Stomach (tissue), 9 donors: ENCODE measurements around the gene PSKH1. TPM values are rescaled to one million over a fixed set of nuclear protein-coding genes. Genes with fewer than 3 reads are reported as not detected.

ENCODE experiments used
- DNase-seq, 2 donors: peaks; one replicate each; pipeline versions ENCODE4 v3.0.0 to v3.0.0-alpha.2; 2013 to 2019
- H3K27ac ChIP-seq, 5 donors: fragments of 200-600 bp in 4 of 5; sonication (generic) in 4 of 5; one replicate each; pipeline ENCODE4 v1.5.1; 2013 to 2019; ENCODE audit warnings: mild to moderate bottlenecking in 1 of 5, moderate library complexity in 1 of 5
- H3K27me3 ChIP-seq, 3 donors: fragments of 200-600 bp; sonication (generic); one replicate each; pipeline ENCODE4 v1.5.1; 2017 to 2019; ENCODE audit warnings: mixed run types in 1 of 3
- H3K36me3 ChIP-seq, 4 donors: fragments of 200-600 bp; sonication (generic); 1 replicate in 3 of 4; 2 replicates in 1 of 4; pipeline ENCODE4 v1.5.1; 2016 to 2019
- H3K4me1 ChIP-seq, 4 donors: fragments of 200-600 bp; sonication (generic); one replicate each; pipeline ENCODE4 v1.5.1; 2016 to 2019
- H3K4me3 ChIP-seq, 4 donors: fragments of 200-600 bp; sonication (generic) in 3 of 4; one replicate each; pipeline ENCODE4 v1.5.1; 2016 to 2019; ENCODE audit warnings: mild to moderate bottlenecking in 1 of 4
- H3K9me3 ChIP-seq, 4 donors: fragments of 200-600 bp; sonication (generic); one replicate each; pipeline ENCODE4 v1.5.1; 2016 to 2019
- EP300 ChIP-seq: sonication (generic); formaldehyde crosslinking; IDR thresholded peaks from one replicate; pipeline ENCODE4 v1.6.1; 2017; ENCODE audit warnings: antibody characterized with exemption
- POLR2A ChIP-seq, 4 donors: fragments of 450-650 bp; IDR thresholded peaks; one replicate each; pipeline ENCODE4 v1.6.1; 2016; ENCODE audit warnings: antibody characterized with exemption in 4 of 4, control low read depth in 2 of 4, mild to moderate bottlenecking in 1 of 4, moderate library complexity in 1 of 4
- POLR2AphosphoS5 ChIP-seq, 3 donors: sonication (generic); formaldehyde crosslinking; IDR thresholded peaks; one replicate each; pipeline ENCODE4 v1.6.1; 2016; ENCODE audit warnings: antibody characterized with exemption in 3 of 3
- WGBS, 5 donors: extraction: QIAGEN DNeasy Blood & Tissue Kit in 3 of 5; methylation state at CpG; one replicate each; pipeline versions ENCODE4 v1.1.5 to v1.1.7; 2013 to 2018; 5-methylcytosine and 5-hydroxymethylcytosine counted together
- intact Hi-C: fragments of 100-400 bp; cut with DNase I; formaldehyde crosslinking; loops from one replicate; pipeline ENCODE4 v1.15.1; 2023; ENCODE audit warnings: low total_unique reads
- polyA plus RNA-seq, 3 donors: library from polyadenylated mRNA; stranded (reverse); fragments of 200-250 nt; gene quantifications; one replicate each; pipeline ENCODE4 v1.2.3, GENCODE V29; 2013
- total RNA-seq, 5 donors: library from RNA; depleted of rRNA; stranded (reverse); fragments of >200 nt; gene quantifications; one replicate each; pipeline versions ENCODE4 v1.1.0 to v1.2.3, GENCODE V29; 2014 to 2016
- TF ChIP-seq, protein P1 (sequence below), 7 experiments: fragments of 450-650 bp in 4 of 7; fragments of 200-600 bp in 3 of 7; sonication (generic) in 3 of 7; IDR thresholded peaks; one replicate each; pipeline ENCODE4 v1.5.1; 2016 to 2019; ENCODE audit warnings: antibody characterized with exemption in 7 of 7, control low read depth in 2 of 7, mild to moderate bottlenecking in 1 of 7
- donor health status: healthy with polysubstance abuse.
- donor health status: Bipolar disorder and iron deficiency.
- donor health status: healthy.

Gene PSKH1
- total and polyA plus RNA-seq, 8 donors = 10.2 to 93.7 (median 22.4) TPM

DNA sequence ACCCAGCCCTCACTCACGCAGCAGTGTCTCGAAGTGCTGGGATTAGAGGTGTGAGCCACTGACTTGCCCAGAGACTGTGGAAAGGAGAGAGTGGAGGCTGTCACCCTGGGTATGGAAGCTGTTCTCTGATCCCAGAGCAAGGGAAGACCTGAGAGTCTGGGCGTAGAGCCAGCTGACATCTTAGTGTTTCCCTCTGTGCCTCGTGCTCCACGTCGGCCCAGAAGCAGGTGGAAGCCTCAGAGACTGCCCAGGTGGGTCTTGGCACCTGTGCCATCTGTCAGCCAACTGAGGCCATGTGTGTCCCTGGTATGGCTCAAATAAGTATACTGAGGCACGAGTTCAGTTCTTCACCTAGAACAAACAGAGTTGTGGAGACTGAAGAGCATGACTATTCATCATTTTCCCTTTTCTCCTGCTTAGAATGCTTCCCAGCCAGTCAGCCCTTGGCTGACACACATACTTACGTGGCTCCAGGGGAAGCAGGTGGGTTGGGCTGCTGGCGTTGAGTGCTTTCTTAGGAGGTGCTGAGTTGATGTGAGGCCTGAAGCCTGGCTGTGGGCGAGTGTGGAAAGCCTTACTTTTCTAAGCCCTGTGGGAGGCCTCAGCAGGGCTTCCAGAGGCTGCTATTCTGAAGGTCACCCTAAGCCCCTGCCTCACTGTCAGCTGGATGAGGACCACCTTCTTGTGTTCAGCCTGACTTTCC is 30.5 kb downstream of the PSKH1 start:
- Histone ChIP-seq H3K27me3 (no peaks in the 10 kb centered on the region), H3K27ac (no peak overlapping the region), H3K4me3 (no peak overlapping the region), H3K9me3 (no peaks in the 10 kb centered on the region), H3K4me1 (peaks cover 12 to 45% (median 18%) of the 10 kb centered on the region in 4 donors), H3K36me3 (peaks cover 25 to 68% (median 50%) of the 10 kb centered on the region in 4 donors)
- TF ChIP-seq EP300 (no peak), POLR2A (IDR thresholded peaks at IDR 0.05) (no peak), POLR2AphosphoS5 (IDR thresholded peaks at IDR 0.05) (no peak)
- TF ChIP-seq, protein P1, sequence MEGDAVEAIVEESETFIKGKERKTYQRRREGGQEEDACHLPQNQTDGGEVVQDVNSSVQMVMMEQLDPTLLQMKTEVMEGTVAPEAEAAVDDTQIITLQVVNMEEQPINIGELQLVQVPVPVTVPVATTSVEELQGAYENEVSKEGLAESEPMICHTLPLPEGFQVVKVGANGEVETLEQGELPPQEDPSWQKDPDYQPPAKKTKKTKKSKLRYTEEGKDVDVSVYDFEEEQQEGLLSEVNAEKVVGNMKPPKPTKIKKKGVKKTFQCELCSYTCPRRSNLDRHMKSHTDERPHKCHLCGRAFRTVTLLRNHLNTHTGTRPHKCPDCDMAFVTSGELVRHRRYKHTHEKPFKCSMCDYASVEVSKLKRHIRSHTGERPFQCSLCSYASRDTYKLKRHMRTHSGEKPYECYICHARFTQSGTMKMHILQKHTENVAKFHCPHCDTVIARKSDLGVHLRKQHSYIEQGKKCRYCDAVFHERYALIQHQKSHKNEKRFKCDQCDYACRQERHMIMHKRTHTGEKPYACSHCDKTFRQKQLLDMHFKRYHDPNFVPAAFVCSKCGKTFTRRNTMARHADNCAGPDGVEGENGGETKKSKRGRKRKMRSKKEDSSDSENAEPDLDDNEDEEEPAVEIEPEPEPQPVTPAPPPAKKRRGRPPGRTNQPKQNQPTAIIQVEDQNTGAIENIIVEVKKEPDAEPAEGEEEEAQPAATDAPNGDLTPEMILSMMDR (IDR thresholded peaks at IDR 0.05) = no peak
- DNase-seq = no peak
- WGBS, 5 donors = 59 to 83% (median 73%) methylated on average over 9 to 10 of the region's 10 CpGs
- intact Hi-C loops = no loop called here

DNA sequence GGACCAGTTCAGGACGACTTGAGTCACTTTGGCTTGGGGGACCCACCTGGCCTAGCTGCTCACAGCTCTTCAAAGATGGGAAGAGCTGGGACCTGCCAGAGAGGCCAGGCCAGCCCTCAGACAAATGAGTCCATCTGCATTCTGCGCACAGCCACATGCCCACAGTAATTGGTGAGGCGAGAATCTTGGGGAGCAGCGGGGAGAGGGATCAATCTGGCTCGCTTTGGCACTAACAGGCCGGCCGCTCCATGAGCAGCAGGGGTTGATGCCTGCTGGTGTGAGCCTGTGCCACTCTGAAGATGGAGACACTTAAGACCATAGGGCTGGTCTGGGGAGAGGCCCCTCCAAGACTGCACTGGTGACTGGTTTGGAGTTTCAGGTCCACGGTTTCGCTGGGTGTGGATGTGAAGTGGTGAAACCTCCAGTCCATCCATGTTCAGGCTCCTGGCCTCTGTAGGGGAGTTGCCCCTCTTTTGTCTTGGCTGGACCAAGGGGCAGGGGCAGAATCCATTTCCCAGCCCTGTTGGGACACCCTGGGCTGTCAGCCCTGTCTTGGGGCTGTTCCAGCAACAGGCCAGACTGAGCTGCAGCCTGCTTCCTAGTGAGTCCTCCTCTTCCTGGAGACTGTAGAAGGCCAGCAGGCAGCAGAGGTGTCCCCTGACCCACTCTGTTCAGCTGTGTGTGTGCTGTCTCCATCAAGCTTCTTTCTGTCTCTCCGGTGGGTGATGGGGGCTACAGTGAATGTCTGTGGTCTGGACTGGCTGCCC is 31.3 kb downstream of the PSKH1 start:
- WGBS, 5 donors = 80 to 95% (median 94%) methylated on average over 10 of the region's 10 CpGs
- TF ChIP-seq EP300 (no peak), POLR2AphosphoS5 (IDR thresholded peaks at IDR 0.05) (no peak), POLR2A (IDR thresholded peaks at IDR 0.05) (no peak)
- TF ChIP-seq, protein P1 (IDR thresholded peaks at IDR 0.05) = no peak
- no peaks in the 10 kb centered on the region for H3K27me3 ChIP-seq
- H3K36me3 ChIP-seq = peaks cover 20 to 69% (median 52%) of the 10 kb centered on the region in 4 donors
- H3K4me1 ChIP-seq = peaks cover 12 to 46% (median 18%) of the 10 kb centered on the region in 4 donors
- intact Hi-C loops = no loop called here
- H3K27ac ChIP-seq = no peak overlapping the region
- H3K9me3 ChIP-seq = no peaks in the 10 kb centered on the region
- H3K4me3 ChIP-seq = no peak overlapping the region
- DNase-seq = no peak

DNA sequence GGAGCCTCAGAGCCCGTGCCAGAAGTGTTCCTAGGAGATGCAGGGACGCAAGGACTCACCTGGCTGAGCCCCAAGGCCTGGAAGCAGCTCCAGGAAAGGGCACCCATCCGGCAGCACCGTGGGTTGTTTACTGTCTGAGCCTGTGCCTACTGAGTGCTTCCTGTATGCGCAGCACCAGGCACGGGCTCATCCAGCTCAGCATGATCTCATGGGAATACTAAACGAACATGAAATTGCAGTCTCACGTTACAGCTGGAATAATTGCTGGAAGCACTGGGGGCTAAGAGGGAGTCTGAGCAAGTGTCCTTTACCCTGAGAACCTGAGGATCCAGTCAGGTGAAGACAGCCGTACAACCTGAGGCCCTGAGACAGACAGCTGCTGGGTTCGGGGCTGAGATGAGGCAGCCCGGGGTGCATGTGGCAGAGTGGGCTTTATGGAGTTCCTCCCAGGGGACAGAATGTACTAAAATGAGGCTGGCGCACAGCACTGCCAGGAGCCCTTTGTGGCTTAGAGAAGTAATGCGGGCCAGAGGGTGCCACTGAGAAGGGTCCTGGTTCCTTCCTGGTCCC is 33.2 kb downstream of the PSKH1 start:
- DNase-seq = peak in 1 of 2 donors; percentile 63
- Histone ChIP-seq H3K36me3 (peaks cover 22 to 77% (median 64%) of the 10 kb centered on the region in 4 donors), H3K27ac (peak overlapping the region in 4 of 5 donors; percentile 49 to 59 (median 55)), H3K27me3 (no peaks in the 10 kb centered on the region), H3K4me3 (no peak overlapping the region), H3K4me1 (peaks cover 12 to 46% (median 18%) of the 10 kb centered on the region in 4 donors), H3K9me3 (no peaks in the 10 kb centered on the region)
- intact Hi-C loops = loop anchor here (5.0 kb wide), 1 partner anchor 44 kb away; the partner anchor contains the start of gene NRN1L
- WGBS, 5 donors = 39 to 57% (median 48%) methylated on average over 12 to 13 of the region's 13 CpGs
- peak in 1 of 3 donors; percentile 36 for TF ChIP-seq POLR2AphosphoS5 (IDR thresholded peaks at IDR 0.05)
- TF ChIP-seq, protein P1 (IDR thresholded peaks at IDR 0.05) = no peak
